K562 (cell line): ENCODE results near the gene PPP1R13B. TPM values are rescaled to one million over a fixed set of nuclear protein-coding genes. Genes with fewer than 3 reads are reported as not detected.

Experiments used
- ATAC-seq: fragments of 200-7000 bp; cut with Tn5 transposase; 3 replicates; pipeline ENCODE4 v1.9.1; 2020; ENCODE audit warnings: moderate library complexity
- BruUV-seq: library from RNA; stranded (reverse); fragments of 400-500 nt; replicated peaks from 2 replicates; lab custom pipeline; 2021; lab: Mats Ljungman, UMichigan
- CTCF ChIA-PET: fragments of 300-600 bp; formaldehyde crosslinking; extraction: SDS; loops from one replicate; lab custom pipeline; 2021; ENCODE audit warnings: low intra/inter-chr PET ratio; lab: Yijun Ruan, JAX
- POLR2A ChIA-PET: fragments of 300-600, 350-650 bp; sonication (Branson Sonifier 250); formaldehyde crosslinking; extraction: SDS; loops from one replicate; lab custom pipeline; 2021; ENCODE audit warnings: antibody characterized with exemption, inconsistent platforms; lab: Yijun Ruan, JAX
- DNase-seq, 4 experiments: peaks; one replicate each; pipeline versions ENCODE4 v3.0.0 to v3.0.0-alpha.2; 2011 to 2018; ENCODE audit warnings: low spot score in 3 of 4, mixed read lengths in 3 of 4; ENCODE audit errors: extremely low read depth in 1 of 4
- FAIRE-seq: peaks from 2 replicates; lab custom pipeline; 2011; peaks lifted over from hg19 to GRCh38; lab: Jason Lieb, UNC
- H2AFZ ChIP-seq: 2 replicates; pipeline ENCODE4 v1.6.0; 2011; ENCODE audit warnings: low read depth, low read length, control low read depth, inconsistent platforms
- H3K27ac ChIP-seq: fragments of 200-600 bp; 3 replicates; pipeline ENCODE4 v1.8.0; 2011; ENCODE audit warnings: low read depth, mild to moderate bottlenecking, control low read depth, inconsistent platforms, low read length, moderate library complexity, mixed read lengths; ENCODE audit errors: extremely low read depth
- H3K27me3 ChIP-seq, 2 experiments: fragments of 300-600 bp in 1 of 2; 2 replicates in 1 of 2; 3 replicates in 1 of 2; pipeline versions ENCODE4 v1.6.0 to v1.8.0; 2011; ENCODE audit warnings: inconsistent platforms in 2 of 2, low read length in 2 of 2, mild to moderate bottlenecking in 1 of 2, mixed read lengths in 1 of 2, moderate library complexity in 1 of 2; ENCODE audit not compliant: control insufficient read depth in 2 of 2, insufficient read depth in 2 of 2
- H3K36me3 ChIP-seq: fragments of 300-600 bp; 3 replicates; pipeline ENCODE4 v1.8.0; 2011; ENCODE audit warnings: mild to moderate bottlenecking, low read length, inconsistent platforms; ENCODE audit not compliant: control insufficient read depth, insufficient read depth
- H3K4me1 ChIP-seq, 2 experiments: fragments of 200-600 bp in 1 of 2; replicated peaks in 1 of 2; 2 replicates in 1 of 2; 3 replicates in 1 of 2; pipeline versions ENCODE4 v1.5.1 to v1.8.0; 2011; ENCODE audit warnings: inconsistent platforms in 2 of 2, low read length in 2 of 2, mild to moderate bottlenecking in 1 of 2, mixed read lengths in 1 of 2, moderate library complexity in 1 of 2; ENCODE audit not compliant: control insufficient read depth in 2 of 2, insufficient read depth in 2 of 2
- H3K4me2 ChIP-seq: 2 replicates; pipeline ENCODE4 v1.6.1; 2011; ENCODE audit warnings: low read length, control low read depth, inconsistent platforms, mixed read lengths; ENCODE audit not compliant: insufficient read depth
- H3K4me3 ChIP-seq: fragments of 200-600 bp; sonication (generic), shearing (Covaris generic); 2 replicates; pipeline ENCODE4 v1.5.1; 2016; ENCODE audit warnings: control low read depth, inconsistent platforms
- H3K79me2 ChIP-seq: fragments of 200-600 bp; 3 replicates; pipeline ENCODE4 v1.8.0; 2011; ENCODE audit warnings: low read length, inconsistent platforms; ENCODE audit not compliant: control insufficient read depth, insufficient read depth
- H3K9ac ChIP-seq, 2 experiments: 2 replicates each; pipeline versions ENCODE4 v1.6.0 to v1.6.1; 2011; ENCODE audit warnings: low read depth in 2 of 2, low read length in 2 of 2, control low read depth in 1 of 2, inconsistent platforms in 1 of 2, mild to moderate bottlenecking in 1 of 2, mixed read lengths in 1 of 2; ENCODE audit not compliant: insufficient read depth in 1 of 2
- H3K9me1 ChIP-seq: one replicate; pipeline ENCODE4 v1.6.0; 2011; ENCODE audit warnings: inconsistent platforms, mild to moderate bottlenecking, low read length, moderate library complexity; ENCODE audit not compliant: control insufficient read depth, insufficient read depth
- H3K9me3 ChIP-seq: replicated peaks from 2 replicates; pipeline ENCODE4 v1.5.1; 2011; ENCODE audit warnings: low read depth, low read length, inconsistent platforms; ENCODE audit not compliant: control insufficient read depth, insufficient read depth
- H4K20me1 ChIP-seq: replicated peaks from 2 replicates; pipeline ENCODE4 v1.6.1; 2011; ENCODE audit warnings: low read length, inconsistent platforms, mixed read lengths; ENCODE audit not compliant: control insufficient read depth, insufficient read depth
- CAMTA2 ChIP-seq: fragments of 250-450 bp; sonication (Bioruptor Pico); conservative IDR thresholded peaks from 2 replicates; pipeline ENCODE4 v1.5.1; 2022
- CEBPB ChIP-seq: fragments of 450-650 bp; IDR thresholded peaks from 2 replicates; pipeline ENCODE4 v1.6.1; 2016; ENCODE audit warnings: missing genetic modification characterization, missing compliant biosample characterization
- CREB1 ChIP-seq, 2 experiments: sonication (generic) in 1 of 2; formaldehyde crosslinking in 1 of 2; IDR thresholded peaks; 2 replicates each; pipeline versions ENCODE4 v1.6.1 to v1.8.0; 2012 to 2022; ENCODE audit warnings: inconsistent platforms in 1 of 2, mild to moderate bottlenecking in 1 of 2, missing genetic modification reagents in 1 of 2, moderate library complexity in 1 of 2
- HDAC1 ChIP-seq, 2 experiments: fragments of 450-650 bp; IDR thresholded peaks; 2 replicates each; pipeline ENCODE4 v1.6.1; 2016 to 2017; ENCODE audit warnings: inconsistent platforms in 1 of 2, mild to moderate bottlenecking in 1 of 2, moderate library complexity in 1 of 2
- MAFF ChIP-seq: IDR thresholded peaks from 2 replicates; pipeline ENCODE4 v1.6.1; 2012; ENCODE audit warnings: low read length, improper control_type of control experiment
- MEIS2 ChIP-seq: fragments of 450-650 bp; IDR thresholded peaks from 2 replicates; pipeline ENCODE4 v1.6.1; 2014; ENCODE audit warnings: mild to moderate bottlenecking; ENCODE audit not compliant: partially characterized antibody
- PTBP1 ChIP-seq: fragments of 200-400 bp; formaldehyde crosslinking; IDR thresholded peaks from 2 replicates; pipeline ENCODE4 v1.6.1; 2017; ENCODE audit warnings: low read depth, low read length
- PYGO2 ChIP-seq: fragments of 450-650 bp; IDR thresholded peaks from 2 replicates; pipeline ENCODE4 v1.6.1; 2016; ENCODE audit warnings: mild to moderate bottlenecking, missing genetic modification characterization, moderate library complexity, missing compliant biosample characterization
- RHOXF2B ChIP-seq: fragments of 250-450 bp; sonication (Bioruptor Pico); conservative IDR thresholded peaks from 2 replicates; pipeline ENCODE4 v1.5.1; 2021
- SREBF1 ChIP-seq: fragments of 150-350 bp; IDR thresholded peaks from 2 replicates; pipeline ENCODE4 v1.6.1; 2014; ENCODE audit warnings: antibody characterized with exemption, low read depth, low read length, borderline replicate concordance
- U2AF2 ChIP-seq: fragments of 200-400 bp; formaldehyde crosslinking; optimal IDR thresholded peaks from 2 replicates; pipeline ENCODE3; 2017; ENCODE audit warnings: low read depth, mild to moderate bottlenecking, low read length
- ZNF140 ChIP-seq: fragments of 250-450 bp; sonication (Bioruptor Pico); IDR thresholded peaks from 2 replicates; pipeline ENCODE4 v1.8.0; 2021; ENCODE audit warnings: moderate library complexity, mild to moderate bottlenecking, inconsistent platforms
- ZNF589 ChIP-seq: fragments of 200-800 bp; sonication (Bioruptor generic); IDR thresholded peaks from 2 replicates; pipeline ENCODE4 v1.6.1; 2016; ENCODE audit warnings: low read depth, missing genetic modification characterization, missing compliant biosample characterization
- ZNF644 ChIP-seq: fragments of 200-800 bp; sonication (Bioruptor generic); IDR thresholded peaks from 2 replicates; pipeline ENCODE4 v1.6.1; 2016; ENCODE audit warnings: low read depth, missing genetic modification characterization, missing compliant biosample characterization
- ZNF830 ChIP-seq: fragments of 250-450 bp; sonication (Bioruptor Pico); IDR thresholded peaks from 2 replicates; pipeline ENCODE4 v1.5.0; 2021; ENCODE audit warnings: mild to moderate bottlenecking
- WGBS: fragments of 100-300 bp; shearing (Covaris generic); methylation state at CpG from one replicate; pipeline ENCODE4 v1.1.6; 2016; ENCODE audit warnings: low coverage, mixed read lengths; ENCODE audit not compliant: insufficient coverage; ENCODE audit errors: missing lambda C conversion rate; 5-methylcytosine and 5-hydroxymethylcytosine counted together
- in situ Hi-C: fragments of 300-500 bp; cut with MboI; formaldehyde crosslinking; loops from 4 replicates; pipeline ENCODE4 v1.15.0; 2018; ENCODE audit warnings: inconsistent platforms, mixed read lengths
- intact Hi-C: fragments of 100-400 bp; cut with micrococcal nuclease; formaldehyde crosslinking; loops from 2 replicates; pipeline ENCODE4 v1.14.2; 2022
- polyA plus RNA-seq, 8 experiments: library from polyadenylated mRNA; depleted of rRNA in 4 of 8; stranded (reverse) in 5 of 8; unstranded in 3 of 8; fragments of >200 nt; fragmentation: Nextera tagmentation in 2 of 8; fragmentation: Illumina TruSeq in 1 of 8; extraction: Ambion mirVana in 2 of 8; extraction: Trizol in 1 of 8; gene quantifications; 2 replicates each; pipeline versions ENCODE4 v1.2.1 to v1.2.3, GENCODE V29; 2011 to 2014; ENCODE audit warnings: inconsistent platforms in 1 of 8, missing spikeins in 1 of 8
- total RNA-seq, 7 experiments: library from RNA; depleted of rRNA in 6 of 7; stranded (reverse); fragments of >200 nt in 6 of 7; fragmentation: Illumina TruSeq in 2 of 7; extraction: Trizol in 2 of 7; gene quantifications; 2 replicates each; pipeline versions ENCODE4 v1.2.1 to v1.2.3, GENCODE V29; 2011 to 2021; ENCODE audit warnings: low replicate concordance in 1 of 7
- TF ChIP-seq, protein P1 (sequence below): fragments of 250-450 bp; sonication (Bioruptor Pico); IDR thresholded peaks from 2 replicates; pipeline ENCODE4 v1.4.0; 2020; ENCODE audit warnings: mild to moderate bottlenecking, moderate library complexity
- TF ChIP-seq, protein P2 (sequence below): fragments of 200-800 bp; sonication (Bioruptor generic); IDR thresholded peaks from 2 replicates; pipeline ENCODE4 v1.6.1; 2017; ENCODE audit warnings: missing genetic modification characterization, missing compliant biosample characterization
- TF ChIP-seq, protein P3 (sequence below): sonication (generic); formaldehyde crosslinking; IDR thresholded peaks from 2 replicates; pipeline ENCODE4 v1.8.1; 2022; ENCODE audit warnings: missing genetic modification reagents
- TF ChIP-seq, protein P4 (sequence below): sonication (generic); formaldehyde crosslinking; IDR thresholded peaks from 2 replicates; pipeline ENCODE4 v1.8.0; 2022; ENCODE audit warnings: missing genetic modification reagents, mild to moderate bottlenecking, borderline replicate concordance

PPP1R13B gene
- total and polyA plus RNA-seq, 9 of the 15 experiments (the other 6 are each of a cell fraction or from before 2014, with no cell fraction given) = 0.03 to 1.7 (median 0.15) TPM

- no peaks in the 10 kb centered on the region for H3K9me1 ChIP-seq
- DNase-seq = no peak
- no TSS peak for BruUV-seq
- H3K9me3 ChIP-seq = no peaks in the 10 kb centered on the region
- H3K4me1 ChIP-seq = peaks cover 0 to 10% of the 10 kb centered on the region in 2 experiments; a peak in 3 of 5 replicates
- in situ Hi-C loops (no loop called here), intact Hi-C loops (no loop called here)
- H3K4me3 ChIP-seq = no peak overlapping the region
- no peak overlapping the region for H3K9ac ChIP-seq
- FAIRE-seq = no peak
- H3K27me3 ChIP-seq = peaks cover 0 to 19% of the 10 kb centered on the region in 2 experiments; a peak in 2 of 5 replicates
- ChIA-PET CTCF (interaction anchor here (0.6 kb wide), 1 partner anchor 129 kb away, joined by 3 read pairs; no protein-coding TSS in a partner anchor), POLR2A (interaction anchor here (0.6 kb wide), 1 partner anchor 99 kb away, joined by 3 read pairs; no protein-coding TSS in a partner anchor)
- TF ChIP-seq, protein P1, sequence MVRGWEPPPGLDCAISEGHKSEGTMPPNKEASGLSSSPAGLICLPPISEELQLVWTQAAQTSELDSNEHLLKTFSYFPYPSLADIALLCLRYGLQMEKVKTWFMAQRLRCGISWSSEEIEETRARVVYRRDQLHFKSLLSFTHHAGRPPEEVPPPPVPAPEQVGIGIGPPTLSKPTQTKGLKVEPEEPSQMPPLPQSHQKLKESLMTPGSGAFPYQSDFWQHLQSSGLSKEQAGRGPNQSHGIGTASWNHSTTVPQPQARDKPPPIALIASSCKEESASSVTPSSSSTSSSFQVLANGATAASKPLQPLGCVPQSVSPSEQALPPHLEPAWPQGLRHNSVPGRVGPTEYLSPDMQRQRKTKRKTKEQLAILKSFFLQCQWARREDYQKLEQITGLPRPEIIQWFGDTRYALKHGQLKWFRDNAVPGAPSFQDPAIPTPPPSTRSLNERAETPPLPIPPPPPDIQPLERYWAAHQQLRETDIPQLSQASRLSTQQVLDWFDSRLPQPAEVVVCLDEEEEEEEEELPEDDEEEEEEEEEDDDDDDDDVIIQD = no peak
- TF ChIP-seq, protein P2, sequence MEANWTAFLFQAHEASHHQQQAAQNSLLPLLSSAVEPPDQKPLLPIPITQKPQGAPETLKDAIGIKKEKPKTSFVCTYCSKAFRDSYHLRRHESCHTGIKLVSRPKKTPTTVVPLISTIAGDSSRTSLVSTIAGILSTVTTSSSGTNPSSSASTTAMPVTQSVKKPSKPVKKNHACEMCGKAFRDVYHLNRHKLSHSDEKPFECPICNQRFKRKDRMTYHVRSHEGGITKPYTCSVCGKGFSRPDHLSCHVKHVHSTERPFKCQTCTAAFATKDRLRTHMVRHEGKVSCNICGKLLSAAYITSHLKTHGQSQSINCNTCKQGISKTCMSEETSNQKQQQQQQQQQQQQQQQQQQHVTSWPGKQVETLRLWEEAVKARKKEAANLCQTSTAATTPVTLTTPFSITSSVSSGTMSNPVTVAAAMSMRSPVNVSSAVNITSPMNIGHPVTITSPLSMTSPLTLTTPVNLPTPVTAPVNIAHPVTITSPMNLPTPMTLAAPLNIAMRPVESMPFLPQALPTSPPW (CRISPR knock-in tag) = no peak
- no peak for TF ChIP-seq CEBPB (tag)
- TF ChIP-seq, protein P3, sequence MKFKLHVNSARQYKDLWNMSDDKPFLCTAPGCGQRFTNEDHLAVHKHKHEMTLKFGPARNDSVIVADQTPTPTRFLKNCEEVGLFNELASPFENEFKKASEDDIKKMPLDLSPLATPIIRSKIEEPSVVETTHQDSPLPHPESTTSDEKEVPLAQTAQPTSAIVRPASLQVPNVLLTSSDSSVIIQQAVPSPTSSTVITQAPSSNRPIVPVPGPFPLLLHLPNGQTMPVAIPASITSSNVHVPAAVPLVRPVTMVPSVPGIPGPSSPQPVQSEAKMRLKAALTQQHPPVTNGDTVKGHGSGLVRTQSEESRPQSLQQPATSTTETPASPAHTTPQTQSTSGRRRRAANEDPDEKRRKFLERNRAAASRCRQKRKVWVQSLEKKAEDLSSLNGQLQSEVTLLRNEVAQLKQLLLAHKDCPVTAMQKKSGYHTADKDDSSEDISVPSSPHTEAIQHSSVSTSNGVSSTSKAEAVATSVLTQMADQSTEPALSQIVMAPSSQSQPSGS (CRISPR knock-in tag) = no peak
- TF ChIP-seq ZNF830 = no peak
- no peak for TF ChIP-seq PYGO2
- TF ChIP-seq MAFF = no peak
- no peak for TF ChIP-seq PTBP1
- TF ChIP-seq ZNF644 (tag) = no peak
- TF ChIP-seq RHOXF2B (CRISPR knock-in tag) = no peak
- TF ChIP-seq ZNF140 (CRISPR knock-in tag) = no peak
- TF ChIP-seq HDAC1 (IDR thresholded peaks at IDR 0.05) = no peak
- no peak for TF ChIP-seq CAMTA2 (CRISPR knock-in tag)
- TF ChIP-seq, protein P4, sequence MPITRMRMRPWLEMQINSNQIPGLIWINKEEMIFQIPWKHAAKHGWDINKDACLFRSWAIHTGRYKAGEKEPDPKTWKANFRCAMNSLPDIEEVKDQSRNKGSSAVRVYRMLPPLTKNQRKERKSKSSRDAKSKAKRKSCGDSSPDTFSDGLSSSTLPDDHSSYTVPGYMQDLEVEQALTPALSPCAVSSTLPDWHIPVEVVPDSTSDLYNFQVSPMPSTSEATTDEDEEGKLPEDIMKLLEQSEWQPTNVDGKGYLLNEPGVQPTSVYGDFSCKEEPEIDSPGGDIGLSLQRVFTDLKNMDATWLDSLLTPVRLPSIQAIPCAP = no peak
- TF ChIP-seq ZNF589 (CRISPR knock-in tag) = no peak
- no peak for TF ChIP-seq U2AF2
- TF ChIP-seq CREB1 (IDR thresholded peaks at IDR 0.05) = no peak
- TF ChIP-seq CREB1 (CRISPR knock-in tag; IDR thresholded peaks at IDR 0.05) = no peak
- no peak for TF ChIP-seq MEIS2
- TF ChIP-seq SREBF1 = no peak
- WGBS = 33% methylated on average over 2 of the region's 9 CpGs
- no peaks in the 10 kb centered on the region for H3K36me3 ChIP-seq
- H3K79me2 ChIP-seq = no peaks in the 10 kb centered on the region
- ATAC-seq = no peak
- H4K20me1 ChIP-seq = no peaks in the 10 kb centered on the region
- no peak overlapping the region for H3K27ac ChIP-seq
- no peak overlapping the region for H3K4me2 ChIP-seq
- H2AFZ ChIP-seq = no peak overlapping the region
Measured at GRCh38 chr14:103741876-103742275, 105.5 kb downstream of the PPP1R13B start.
